Measurements from ENCODE around the gene SURF1.

DNA sequence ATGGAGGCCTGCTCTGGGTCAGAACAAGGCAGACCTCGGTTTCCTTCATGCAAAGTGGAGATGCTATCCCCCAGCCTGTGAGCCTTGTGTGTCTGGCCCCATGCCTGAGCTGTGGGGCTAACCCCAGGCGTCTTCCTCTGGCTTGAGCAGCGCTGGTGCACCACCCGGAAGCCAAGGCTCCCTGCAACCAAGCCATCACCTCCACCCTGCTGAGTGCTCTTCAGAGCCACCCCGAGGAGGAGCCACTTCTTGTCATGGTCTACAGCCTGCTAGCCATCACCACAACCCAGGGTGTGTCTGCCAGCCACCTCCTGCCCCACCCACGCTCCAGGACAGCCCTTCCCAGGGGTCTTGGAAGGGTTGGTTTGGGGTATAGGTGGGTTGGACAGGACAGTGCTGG, 45.3 kb upstream of the SURF1 start:
- TF ChIP-seq POLR2AphosphoS5 (IDR thresholded peaks at IDR 0.05) = no peak
- TF ChIP-seq, protein P1, sequence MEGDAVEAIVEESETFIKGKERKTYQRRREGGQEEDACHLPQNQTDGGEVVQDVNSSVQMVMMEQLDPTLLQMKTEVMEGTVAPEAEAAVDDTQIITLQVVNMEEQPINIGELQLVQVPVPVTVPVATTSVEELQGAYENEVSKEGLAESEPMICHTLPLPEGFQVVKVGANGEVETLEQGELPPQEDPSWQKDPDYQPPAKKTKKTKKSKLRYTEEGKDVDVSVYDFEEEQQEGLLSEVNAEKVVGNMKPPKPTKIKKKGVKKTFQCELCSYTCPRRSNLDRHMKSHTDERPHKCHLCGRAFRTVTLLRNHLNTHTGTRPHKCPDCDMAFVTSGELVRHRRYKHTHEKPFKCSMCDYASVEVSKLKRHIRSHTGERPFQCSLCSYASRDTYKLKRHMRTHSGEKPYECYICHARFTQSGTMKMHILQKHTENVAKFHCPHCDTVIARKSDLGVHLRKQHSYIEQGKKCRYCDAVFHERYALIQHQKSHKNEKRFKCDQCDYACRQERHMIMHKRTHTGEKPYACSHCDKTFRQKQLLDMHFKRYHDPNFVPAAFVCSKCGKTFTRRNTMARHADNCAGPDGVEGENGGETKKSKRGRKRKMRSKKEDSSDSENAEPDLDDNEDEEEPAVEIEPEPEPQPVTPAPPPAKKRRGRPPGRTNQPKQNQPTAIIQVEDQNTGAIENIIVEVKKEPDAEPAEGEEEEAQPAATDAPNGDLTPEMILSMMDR (IDR thresholded peaks at IDR 0.05) = no peak

All from gastroesophageal sphincter (tissue), 3 donors.